Right lobe of liver (tissue), 4 donors: ENCODE results near the gene RAB1A.

Experiments
- POLR2A ChIP-seq: fragments of 450-650 bp; IDR thresholded peaks from one replicate; pipeline ENCODE4 v1.6.1; 2017; ENCODE audit warnings: antibody characterized with exemption, mild to moderate bottlenecking
- TF ChIP-seq, protein P1 (sequence below), 4 donors: fragments of 200-600 bp in 3 of 4; fragments of 450-650 bp in 1 of 4; IDR thresholded peaks; one replicate each; pipeline versions ENCODE4 v1.5.1 to v1.8.0; 2016 to 2022; ENCODE audit warnings: antibody characterized with exemption in 4 of 4, mild to moderate bottlenecking in 2 of 4
- donor health status: DM: no; HTN: no; CAD: no.
- donor health status: DM: no; HTN: no; CAD: no.
- donor health status: DM: no; HTN: yes; CAD: no.

DNA sequence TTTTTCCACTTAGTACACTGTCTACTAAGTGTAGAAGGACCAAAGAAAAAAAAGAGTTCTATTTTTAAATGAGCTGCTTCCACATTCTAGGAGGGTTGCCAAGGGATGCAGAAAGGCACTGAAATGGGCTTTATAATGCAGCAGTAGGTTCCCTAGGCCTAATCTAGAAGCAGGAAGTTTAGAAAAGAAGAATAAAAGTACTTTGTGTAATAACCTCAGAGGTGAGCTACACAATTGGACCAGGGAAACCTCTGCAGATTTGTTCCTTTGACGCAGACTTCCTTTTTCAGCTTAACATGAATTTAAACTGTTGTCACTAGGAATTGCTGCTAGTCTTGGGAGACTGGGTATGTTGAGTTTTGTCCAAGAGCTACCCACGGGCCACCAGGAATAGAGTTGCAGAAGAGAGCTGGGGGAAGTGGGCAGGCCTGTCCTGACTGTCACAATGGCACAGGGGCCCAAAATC lies 34.6 kb upstream of the RAB1A start:
- TF ChIP-seq, protein P1, sequence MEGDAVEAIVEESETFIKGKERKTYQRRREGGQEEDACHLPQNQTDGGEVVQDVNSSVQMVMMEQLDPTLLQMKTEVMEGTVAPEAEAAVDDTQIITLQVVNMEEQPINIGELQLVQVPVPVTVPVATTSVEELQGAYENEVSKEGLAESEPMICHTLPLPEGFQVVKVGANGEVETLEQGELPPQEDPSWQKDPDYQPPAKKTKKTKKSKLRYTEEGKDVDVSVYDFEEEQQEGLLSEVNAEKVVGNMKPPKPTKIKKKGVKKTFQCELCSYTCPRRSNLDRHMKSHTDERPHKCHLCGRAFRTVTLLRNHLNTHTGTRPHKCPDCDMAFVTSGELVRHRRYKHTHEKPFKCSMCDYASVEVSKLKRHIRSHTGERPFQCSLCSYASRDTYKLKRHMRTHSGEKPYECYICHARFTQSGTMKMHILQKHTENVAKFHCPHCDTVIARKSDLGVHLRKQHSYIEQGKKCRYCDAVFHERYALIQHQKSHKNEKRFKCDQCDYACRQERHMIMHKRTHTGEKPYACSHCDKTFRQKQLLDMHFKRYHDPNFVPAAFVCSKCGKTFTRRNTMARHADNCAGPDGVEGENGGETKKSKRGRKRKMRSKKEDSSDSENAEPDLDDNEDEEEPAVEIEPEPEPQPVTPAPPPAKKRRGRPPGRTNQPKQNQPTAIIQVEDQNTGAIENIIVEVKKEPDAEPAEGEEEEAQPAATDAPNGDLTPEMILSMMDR (IDR thresholded peaks at IDR 0.05): no peak
- no peak for TF ChIP-seq POLR2A
